GM18867 (cell line): ENCODE measurements around the gene ARHGAP26.
"Not testable (repeated sequence)": the region's sequence is repeated elsewhere in the genome, so short reads cannot be mapped to it uniquely, and the experiment has no call there.

Experiments
- ATAC-seq: cut with Tn5 transposase; IDR thresholded peaks from one replicate; pipeline ENCODE4 v1.9.1; 2021; ENCODE audit warnings: mild to moderate bottlenecking, moderate library complexity; ENCODE audit not compliant: unreplicated experiment

ARHGAP26 gene

DNA sequence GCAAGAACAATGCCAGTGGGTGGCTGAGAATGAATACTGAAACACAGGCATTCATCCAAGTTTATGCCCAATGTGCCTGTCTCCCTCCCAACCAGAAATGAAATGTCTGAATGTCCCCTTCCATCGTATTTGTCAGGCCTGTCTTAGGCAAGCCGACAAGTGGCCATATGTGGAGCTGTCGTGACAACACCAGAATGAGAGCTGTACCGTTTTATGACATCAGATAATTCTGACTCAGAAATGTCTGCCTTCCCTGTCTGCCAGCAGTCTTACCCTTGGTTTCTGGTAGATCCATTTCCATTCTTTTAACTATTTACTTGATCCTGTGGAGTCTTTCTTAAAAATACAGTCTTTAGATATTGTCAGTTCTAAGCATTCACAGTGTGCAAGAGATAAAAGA, 421.5 kb downstream of the ARHGAP26 start:
- no peak for ATAC-seq

DNA sequence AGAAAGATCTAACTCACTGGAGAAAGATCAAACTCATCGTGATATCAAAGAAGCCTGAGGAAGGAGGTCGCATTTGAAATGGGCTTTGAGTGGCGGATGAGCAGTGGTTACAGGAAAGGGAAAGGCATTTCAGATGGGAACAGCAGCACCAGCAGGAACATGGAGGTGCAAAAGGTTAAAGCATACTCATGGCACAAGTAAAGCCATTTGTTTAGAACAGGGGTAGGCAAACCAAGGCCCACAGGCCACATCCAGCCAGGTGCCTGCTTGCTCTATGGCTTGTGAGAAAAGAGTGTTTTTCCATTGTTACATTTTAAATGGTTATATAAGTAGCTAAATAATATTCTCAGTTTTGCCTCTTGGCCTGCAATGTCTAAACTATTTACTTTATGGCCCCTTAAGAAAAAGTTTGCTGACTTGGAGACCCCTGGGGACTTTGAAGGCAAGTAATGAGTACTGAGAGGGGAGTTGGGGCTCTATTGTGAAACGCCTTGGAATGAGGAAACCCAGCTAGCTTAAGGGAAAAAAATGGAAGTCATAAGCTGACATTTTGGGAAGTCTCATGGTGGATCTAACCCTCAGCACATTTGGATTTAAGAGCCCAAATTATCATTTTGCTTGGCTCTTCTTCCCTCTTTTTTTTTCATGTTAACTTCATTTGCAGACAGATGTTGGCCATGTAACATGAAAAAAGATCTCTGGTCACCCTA, 422.2 kb downstream of the ARHGAP26 start:
- ATAC-seq, result no peak

DNA sequence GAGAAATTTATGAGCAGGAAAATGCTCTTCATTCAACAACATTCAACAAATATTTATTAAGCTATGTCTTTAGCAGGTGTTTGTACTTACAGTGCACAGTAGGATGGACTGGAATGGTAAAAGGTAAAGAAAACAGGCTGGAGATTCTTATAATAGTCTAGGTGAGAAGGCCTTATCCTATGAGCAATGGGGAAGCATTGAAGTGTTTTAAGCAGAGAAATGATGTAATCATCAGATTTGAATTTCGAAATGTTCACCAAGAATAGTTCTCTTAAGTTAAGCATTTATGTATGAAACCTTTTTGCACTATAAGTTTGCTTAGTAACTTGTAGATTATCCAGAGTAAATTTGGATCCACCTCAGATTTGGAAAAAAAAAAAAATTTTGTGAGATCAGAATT, 424.0 kb downstream of the ARHGAP26 start:
- no peak for ATAC-seq

DNA sequence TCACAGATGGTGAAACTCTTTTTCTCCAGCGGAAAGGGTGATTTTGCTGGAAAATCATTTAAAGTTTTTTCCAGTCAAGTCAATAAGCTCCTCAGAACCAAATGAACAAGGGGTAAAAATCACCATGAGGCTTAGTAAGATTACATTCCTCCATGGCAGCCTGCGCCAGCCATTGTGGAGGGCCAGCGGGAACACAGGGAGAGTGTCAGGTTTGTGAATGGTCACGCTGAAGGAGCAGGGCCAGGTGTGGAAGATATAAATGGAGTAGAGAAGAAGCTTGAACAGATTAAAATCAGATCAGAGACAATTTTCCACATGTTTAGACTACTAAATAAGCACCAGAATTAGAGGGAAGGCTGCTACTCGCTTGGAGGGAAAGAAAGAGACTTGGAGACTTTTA, 424.5 kb downstream of the ARHGAP26 start:
- no peak for ATAC-seq

DNA sequence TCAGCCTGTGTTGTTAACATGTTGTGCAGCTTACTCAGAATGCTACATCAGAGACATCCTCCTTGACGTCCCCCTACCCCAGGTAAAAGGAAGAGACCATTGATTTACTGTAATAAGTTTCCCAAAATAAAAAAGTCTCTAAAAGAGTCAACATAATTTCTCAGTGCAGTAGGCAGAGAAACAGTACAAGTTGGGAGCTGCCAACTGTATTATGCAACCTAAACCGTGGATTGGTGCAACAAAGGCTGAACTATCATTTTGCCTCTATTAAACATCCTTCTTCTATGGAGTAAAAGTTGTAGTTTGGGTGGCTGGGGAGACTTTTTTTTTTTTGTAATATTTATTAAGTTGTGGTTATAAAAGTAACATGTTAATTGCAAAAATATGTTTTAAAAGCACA, 425.3 kb downstream of the ARHGAP26 start:
- no peak for ATAC-seq

DNA sequence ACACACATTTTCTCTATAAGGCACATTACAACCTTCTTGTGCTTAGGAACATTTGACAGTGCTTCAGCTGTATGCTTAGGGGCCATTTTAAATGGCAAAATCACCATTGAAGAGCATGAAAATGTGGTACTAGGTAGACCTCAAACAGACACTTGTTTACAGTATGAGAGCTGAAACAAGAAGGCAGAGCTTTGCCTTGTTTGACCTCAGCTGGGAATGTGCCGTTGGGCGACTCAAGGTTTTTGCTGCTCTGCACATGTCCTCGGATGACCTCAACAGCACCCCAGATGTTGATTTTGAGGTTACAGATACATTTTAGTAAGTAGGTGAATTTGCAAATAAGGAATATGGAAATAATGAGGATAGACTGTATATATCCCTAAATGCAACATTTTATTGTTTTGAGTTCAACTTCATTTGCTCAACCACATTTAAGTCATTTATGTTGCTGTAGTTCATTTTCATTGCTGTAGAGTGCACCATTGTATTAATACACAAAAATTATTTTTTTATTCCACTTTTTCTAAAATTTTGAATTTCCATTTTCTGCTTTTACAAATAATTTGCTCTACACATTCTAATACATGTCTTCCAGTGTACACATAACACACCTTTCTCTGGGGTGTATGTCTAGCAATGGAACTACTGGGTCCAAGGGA, 426.6 kb downstream of the ARHGAP26 start:
- no peak for ATAC-seq

DNA sequence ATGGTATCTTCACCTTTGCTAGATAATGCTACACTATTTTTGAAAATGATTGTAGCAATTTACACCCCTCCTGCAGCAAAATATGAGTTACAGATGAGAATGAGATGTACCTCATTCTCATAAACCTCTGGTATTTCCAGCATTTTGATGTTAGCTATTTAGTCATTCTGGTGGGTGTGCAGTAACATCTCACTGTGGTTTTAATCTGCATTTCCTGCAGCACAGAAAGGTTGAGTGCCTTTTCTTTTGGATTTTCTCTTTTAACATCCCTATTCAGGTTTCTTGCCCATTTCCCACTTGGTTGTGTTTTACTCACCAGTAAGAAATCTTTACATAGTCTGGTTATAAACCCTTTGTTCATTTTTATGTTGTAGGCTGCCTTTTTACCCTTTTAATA, 427.1 kb downstream of the ARHGAP26 start:
- ATAC-seq, result no peak

DNA sequence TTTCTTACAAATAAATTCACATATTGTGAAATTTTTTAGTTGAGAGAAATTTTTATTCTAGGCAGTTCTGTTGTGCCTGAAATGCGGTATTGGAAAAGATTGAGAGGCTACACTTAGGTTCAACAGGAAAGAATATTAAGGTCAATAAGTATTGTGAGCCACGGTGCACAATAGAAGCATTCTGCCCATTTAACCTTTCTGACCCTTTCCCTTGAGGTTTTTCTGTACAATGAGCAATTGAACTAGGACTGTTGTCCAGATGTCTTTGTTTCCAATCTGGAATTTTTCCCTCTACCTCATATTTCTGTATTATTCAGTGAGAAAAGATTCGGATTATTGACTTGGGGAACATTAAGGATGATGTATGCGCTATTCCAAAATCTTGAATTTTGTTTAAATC, 428.2 kb downstream of the ARHGAP26 start:
- ATAC-seq, result no peak

DNA sequence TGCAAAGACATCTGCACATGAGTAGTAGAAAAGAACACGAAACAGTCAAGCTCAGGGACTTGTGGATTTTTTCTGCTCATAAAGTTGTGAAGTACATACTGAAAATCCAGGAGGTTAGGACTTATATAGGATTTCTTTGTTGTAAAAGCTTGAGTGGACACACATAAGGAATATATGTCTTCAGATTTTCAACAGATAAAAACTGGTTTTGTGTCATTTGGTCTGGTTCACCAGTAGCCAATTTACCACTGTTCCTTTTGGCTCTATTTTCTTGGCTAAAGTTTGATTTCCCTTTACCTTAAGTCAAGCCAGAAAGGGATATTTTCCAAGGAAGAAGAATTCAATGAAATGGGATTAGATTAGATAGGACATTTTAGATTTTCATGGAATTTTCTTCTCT, 429.0 kb downstream of the ARHGAP26 start:
- ATAC-seq, result no peak

DNA sequence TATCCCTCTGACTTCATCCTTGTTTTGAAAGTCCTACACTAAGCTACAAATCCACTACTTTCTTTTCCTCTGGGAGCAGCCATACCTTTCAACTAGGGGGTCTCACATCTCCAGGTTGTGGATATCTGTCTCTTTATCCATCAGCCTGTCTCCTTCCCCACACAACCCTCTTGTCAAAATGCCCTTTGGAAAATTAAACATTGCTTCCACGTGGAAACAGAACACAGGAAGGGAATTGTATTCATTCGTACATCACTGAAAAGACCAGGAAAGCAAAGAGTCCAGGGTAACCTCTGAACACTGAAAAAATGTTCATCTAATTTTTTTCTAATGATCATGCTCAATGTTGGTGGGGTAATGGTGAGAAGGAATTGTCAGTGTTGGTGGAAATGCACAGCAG, 429.7 kb downstream of the ARHGAP26 start:
- ATAC-seq, result no peak

DNA sequence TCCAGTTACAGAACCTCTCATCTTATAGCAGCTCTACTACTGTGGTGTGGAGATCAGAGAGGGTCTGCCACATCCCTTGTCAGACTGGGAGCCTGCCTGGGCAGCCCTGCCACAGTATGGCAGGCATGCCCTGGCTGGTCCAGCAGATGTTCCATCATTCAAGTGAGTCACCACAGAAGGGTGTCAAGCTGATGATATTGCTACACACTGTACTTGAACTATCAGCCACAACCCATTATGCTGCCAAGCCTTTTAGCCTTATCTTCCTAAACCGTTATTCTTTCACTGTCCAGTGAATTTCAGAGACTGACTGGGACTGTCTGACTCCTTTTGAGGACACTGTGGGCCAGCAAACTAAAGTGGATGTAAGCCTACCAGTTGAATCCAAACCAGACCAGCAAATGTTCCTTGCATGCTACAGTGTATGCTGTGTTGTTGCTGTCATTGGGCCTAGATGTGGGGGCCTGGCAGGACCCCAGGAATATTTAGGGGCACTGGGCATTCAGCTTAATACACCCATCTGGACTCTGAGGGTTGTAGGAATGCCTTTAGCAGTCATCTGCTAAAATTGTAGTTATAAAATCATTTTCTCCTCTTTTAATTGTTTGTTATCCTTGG, 430.7 kb downstream of the ARHGAP26 start:
- no peak for ATAC-seq

DNA sequence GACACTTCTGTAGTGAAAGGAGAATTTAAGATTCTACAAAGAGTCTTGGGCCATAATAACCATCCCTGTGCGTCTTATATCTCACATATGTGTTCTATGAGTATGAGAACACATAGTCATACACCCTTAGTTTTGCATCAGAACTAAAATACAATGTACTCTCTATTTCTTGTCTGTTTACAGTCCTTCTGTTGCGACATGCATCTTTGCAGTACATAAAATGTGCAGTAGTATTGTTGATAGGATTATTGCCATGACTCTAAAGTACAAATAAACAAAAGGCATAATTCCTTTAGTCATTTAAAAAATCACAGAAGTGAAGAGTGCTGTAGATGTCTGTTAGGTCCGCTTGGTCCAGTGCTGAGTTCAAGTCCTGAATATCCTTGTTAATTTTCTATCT, 431.4 kb downstream of the ARHGAP26 start:
- no peak for ATAC-seq

DNA sequence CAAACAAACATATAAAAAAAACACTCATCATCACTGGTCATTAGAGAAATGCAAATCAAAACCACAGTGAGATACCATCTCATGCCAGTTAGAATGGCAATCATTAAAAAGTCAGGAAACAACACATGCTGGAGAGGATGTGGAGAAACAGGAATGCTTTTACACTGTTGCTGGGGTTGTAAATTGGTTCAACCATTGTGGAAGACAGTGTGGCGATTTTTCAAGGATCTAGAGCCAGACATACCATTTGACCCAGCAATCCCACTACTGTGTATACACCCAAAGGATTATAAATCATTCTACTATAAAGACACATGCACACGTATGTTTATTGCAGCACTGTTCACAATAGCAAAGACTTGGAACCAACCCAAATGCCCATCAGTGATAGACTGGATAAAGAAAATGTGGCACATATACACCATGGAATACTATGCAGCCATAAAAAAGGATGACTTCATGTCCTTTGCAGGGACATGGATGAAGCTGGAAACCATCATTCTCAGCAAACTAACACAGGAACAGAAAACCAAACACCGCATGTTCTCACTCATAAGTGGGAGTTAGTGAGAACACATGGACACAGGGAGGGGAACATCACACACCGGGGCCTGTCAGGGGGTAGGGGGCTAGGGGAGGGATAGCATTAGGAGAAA, 433.3 kb downstream of the ARHGAP26 start:
- not testable (repeated sequence) for ATAC-seq

DNA sequence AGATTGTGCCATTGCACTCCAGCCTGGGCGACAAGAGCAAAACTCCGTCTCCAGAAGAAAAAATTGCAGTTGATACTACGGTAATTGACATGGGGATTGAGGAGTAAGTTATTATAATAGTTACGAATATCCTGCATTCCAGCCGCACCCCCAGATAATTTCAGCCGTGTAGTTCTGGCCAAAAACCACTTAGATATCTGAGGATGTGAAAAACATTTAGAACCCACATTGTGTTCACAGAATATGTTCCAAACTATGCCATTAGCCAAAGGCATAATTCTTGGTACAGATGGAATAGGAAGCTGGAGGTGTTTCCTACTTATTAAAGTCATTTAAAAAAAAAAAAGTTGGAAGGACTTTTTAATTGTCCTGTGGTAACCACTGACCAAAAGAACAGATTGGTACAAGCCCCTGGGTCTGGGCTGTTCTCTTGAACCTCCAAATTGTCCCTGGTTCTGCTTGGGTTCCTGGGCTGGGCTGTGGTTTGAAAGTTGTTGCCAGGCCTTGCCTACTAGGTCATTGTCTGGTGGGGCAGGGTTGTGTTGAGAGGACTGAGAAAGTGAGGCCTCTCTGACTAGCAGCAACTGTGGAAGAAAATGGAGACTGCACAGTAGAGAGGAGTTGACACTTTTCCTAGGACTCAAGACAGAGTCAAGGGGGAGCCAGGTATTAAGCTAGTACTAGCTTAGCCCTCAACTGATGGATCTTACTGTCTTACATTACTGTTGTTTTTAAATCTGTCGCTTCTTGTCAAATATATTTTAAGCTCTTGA, 434.5 kb downstream of the ARHGAP26 start:
- no peak for ATAC-seq

DNA sequence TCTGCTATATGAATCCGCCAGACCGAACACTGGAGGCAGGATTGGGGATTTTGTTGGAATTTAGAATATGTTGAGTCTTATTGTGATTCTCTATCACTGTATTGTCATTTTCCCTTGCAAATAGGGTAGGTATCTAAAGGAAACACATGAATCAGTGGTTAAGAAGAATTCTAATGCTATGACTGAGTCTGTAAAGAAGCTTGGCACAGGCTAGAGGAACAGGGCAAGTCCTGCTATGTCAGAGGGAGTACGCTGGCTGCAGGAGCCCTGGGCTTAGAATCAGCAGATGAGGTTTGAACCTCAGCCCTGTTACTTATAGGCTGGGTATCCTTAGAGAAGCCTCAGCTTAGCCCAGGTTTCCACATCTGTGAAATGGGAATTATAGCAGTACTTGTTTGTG, 435.2 kb downstream of the ARHGAP26 start:
- no peak for ATAC-seq

DNA sequence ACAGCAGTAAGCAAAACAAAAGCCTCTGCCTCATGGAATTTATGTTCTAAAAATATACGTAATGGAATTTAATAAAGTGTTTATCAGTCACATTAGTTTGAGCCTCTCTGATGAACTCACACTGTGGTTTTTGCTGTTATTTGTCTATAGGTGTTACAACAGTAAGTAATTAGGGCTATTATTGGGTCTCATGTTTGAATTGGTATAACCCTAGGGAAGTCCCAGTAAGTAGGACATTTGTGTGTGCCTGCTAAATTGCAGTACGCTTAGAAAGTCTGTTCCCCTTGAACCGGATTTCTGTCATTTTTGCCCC, 435.7 kb downstream of the ARHGAP26 start:
- ATAC-seq, result peak; percentile 38

DNA sequence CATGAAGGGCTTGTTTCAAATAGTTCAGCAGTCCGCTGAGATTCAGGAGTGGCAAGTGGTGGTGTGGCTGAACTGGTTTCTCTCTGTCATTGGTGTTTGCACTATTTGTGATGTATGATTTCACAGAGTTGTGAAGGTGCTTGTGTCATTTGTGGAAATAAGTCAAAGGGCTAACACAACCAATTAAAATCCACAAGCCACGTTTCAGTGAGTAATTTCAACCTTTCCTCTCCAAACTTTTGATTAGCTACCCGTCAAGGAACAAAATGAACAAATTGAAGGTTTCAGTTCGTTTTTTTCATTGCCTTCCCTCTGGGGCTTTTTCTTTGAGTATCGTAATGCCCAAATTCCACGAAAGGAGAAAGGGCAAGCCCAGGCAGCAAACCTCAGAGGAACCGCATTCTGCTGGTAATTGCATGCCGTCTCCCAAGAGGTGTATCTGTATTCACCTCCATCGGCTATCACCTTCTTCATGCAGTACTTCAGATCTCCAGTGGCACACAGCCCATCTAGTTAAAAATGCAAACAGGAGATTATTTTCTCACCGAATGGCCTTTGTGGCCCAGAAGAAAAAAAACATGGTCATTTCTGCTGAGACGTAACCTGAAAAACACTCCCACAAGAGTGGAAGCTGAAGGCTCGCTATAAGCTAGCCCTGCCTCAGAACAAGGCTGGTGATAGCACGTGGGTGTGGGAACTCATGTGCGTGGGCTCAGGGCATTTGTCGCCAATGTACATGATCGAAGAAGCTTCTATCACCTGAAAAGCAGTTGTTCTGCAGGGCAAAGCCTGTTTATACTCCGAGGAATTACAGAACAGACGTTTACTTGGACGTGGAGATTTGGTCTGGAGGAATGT, 436.2 kb downstream of the ARHGAP26 start:
- peak; percentile 51 for ATAC-seq

DNA sequence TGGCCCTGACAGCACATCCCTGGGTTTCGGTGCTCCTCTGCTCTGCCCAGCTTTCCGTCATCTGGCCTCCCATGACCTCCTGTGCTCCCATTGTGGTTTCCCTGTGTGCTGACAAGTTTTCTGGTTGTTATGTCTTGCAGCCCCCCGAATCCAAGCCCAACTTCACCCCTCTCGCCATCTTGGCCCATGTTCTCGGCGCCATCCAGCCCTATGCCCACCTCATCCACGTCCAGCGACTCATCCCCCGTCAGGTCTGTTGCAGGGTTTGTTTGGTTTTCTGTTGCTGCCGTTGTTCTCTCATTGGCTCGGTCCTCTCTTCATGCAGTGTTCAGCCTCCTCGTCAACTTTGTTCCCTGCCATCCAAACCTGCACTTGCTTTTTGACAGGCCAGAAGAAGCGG, 436.9 kb downstream of the ARHGAP26 start:
- no peak for ATAC-seq

DNA sequence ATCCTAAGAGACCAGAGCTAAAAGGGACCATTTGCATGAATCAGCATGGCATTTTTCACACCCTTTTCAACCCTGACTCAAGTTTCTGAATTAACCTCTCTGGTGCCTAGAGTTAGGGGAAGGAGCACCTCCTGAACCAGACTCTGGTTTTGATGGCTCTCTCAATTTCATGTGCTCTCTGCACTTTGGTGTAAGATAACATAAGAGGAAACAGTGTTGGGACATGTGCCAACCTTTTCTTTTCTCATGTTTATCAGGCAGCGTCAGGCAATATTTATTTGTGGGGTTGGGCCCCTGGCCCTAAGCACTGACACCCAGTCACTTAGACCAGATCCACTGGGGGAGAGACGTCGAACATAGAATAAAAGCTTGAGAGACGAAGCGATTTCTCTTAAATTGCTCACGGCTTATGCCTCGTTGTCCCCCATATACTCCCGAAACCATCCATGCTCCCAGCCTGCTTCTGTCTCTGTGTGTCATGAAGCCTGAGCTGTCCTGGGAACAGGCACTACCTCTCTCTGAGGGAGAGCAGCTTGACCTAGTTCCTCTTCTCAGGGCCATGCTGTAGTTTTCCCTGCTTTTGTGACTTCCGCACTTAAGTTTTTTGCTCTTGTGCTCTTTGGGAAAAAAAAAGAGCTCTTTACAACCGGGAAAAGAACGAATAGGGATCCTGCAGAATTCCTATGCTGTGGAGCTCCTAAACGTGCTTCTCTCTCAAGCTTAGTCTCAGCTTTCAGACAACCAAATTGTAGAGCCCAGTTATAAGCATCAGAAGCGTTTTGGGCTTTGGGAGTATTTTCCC, 437.6 kb downstream of the ARHGAP26 start:
- ATAC-seq, result no peak

DNA sequence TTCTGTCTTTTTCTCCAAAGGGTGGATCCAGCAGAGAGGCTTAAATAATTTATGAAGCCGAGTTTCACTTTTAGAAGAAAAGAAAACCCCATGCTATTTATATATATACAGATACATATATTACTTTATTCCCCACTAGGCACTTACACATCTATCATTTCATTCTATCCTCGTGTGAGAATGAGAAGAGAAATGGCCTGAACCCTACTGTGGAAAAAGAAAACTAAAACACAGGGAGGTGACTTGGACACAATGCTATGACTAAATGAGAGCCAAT, 438.1 kb downstream of the ARHGAP26 start:
- no peak for ATAC-seq
